AG04449 (cell line): ENCODE results near the gene COLEC12.
"Not testable (repeated sequence)": the region's sequence is repeated elsewhere in the genome, so short reads cannot be mapped to it uniquely, and the experiment has no call there.

Experiments
- CTCF ChIA-PET: fragments of 350-600 bp; formaldehyde crosslinking; extraction: SDS; loops from one replicate; lab custom pipeline; 2021; ENCODE audit warnings: antibody characterized with exemption; lab: Yijun Ruan, JAX
- POLR2A ChIA-PET: fragments of 400-600, 350-600 bp; formaldehyde crosslinking; extraction: SDS; loops from one replicate; lab custom pipeline; 2020; ENCODE audit warnings: antibody characterized with exemption, inconsistent platforms; lab: Yijun Ruan, JAX
- DNase-seq: peaks from one replicate; pipeline ENCODE4 v3.0.0-alpha.2; 2010; ENCODE audit warnings: low read depth, low spot score
- H3K4me3 ChIP-seq: 2 replicates; pipeline ENCODE4 v1.5.1; 2011; ENCODE audit warnings: low read depth, mild to moderate bottlenecking, control low read depth, low read length
- TF ChIP-seq, protein P1 (sequence below): IDR thresholded peaks from one replicate; pipeline ENCODE4 v1.5.1; 2011; ENCODE audit warnings: mild to moderate bottlenecking, moderate library complexity, low read length, control low read depth, inconsistent platforms; ENCODE audit not compliant: insufficient read depth; ENCODE audit errors: missing control alignments

COLEC12 gene

GRCh38 chr18:407626-408224 is 92.8 kb downstream of the COLEC12 start:
- DNase-seq: no peak
- TF ChIP-seq, protein P1, sequence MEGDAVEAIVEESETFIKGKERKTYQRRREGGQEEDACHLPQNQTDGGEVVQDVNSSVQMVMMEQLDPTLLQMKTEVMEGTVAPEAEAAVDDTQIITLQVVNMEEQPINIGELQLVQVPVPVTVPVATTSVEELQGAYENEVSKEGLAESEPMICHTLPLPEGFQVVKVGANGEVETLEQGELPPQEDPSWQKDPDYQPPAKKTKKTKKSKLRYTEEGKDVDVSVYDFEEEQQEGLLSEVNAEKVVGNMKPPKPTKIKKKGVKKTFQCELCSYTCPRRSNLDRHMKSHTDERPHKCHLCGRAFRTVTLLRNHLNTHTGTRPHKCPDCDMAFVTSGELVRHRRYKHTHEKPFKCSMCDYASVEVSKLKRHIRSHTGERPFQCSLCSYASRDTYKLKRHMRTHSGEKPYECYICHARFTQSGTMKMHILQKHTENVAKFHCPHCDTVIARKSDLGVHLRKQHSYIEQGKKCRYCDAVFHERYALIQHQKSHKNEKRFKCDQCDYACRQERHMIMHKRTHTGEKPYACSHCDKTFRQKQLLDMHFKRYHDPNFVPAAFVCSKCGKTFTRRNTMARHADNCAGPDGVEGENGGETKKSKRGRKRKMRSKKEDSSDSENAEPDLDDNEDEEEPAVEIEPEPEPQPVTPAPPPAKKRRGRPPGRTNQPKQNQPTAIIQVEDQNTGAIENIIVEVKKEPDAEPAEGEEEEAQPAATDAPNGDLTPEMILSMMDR: no peak
- POLR2A ChIA-PET: no interaction called here
- CTCF ChIA-PET: interaction anchor here (1.2 kb wide), 1 partner anchor 36 kb away, joined by 3 read pairs; no protein-coding TSS in a partner anchor
- no peak overlapping the region for H3K4me3 ChIP-seq

- H3K4me3 ChIP-seq: no peak overlapping the region
- TF ChIP-seq, protein P1: no peak
- ChIA-PET CTCF (interaction anchor here (0.7 to 1.2 kb wide), 2 partner anchors 10 to 35 kb away, joined by 3 read pairs; no protein-coding TSS in a partner anchor), POLR2A (no interaction called here)
- no peak for DNase-seq
These were observed 93.3 kb downstream of the COLEC12 start for GRCh38 chr18:407191-407590.

GRCh38 chr18:406677-407076 is 93.8 kb downstream of the COLEC12 start:
- H3K4me3 ChIP-seq: no peak overlapping the region
- no peak for DNase-seq
- TF ChIP-seq, protein P1: no peak
- ChIA-PET POLR2A (no interaction called here), CTCF (interaction anchor here (0.7 to 1.2 kb wide), 2 partner anchors 9 to 35 kb away, joined by 3 read pairs; no protein-coding TSS in a partner anchor)

- POLR2A ChIA-PET, H3K4me3 ChIP-seq, DNase-seq, CTCF ChIA-PET: not testable (repeated sequence)
These were observed 95.5 kb downstream of the COLEC12 start for GRCh38 chr18:405006-405405.

- ChIA-PET POLR2A (no interaction called here), CTCF (no interaction called here)
- no peak for DNase-seq
- H3K4me3 ChIP-seq: no peak overlapping the region
- TF ChIP-seq, protein P1: no peak
These were observed 96.4 kb downstream of the COLEC12 start for GRCh38 chr18:404061-404636.

GRCh38 chr18:402129-402528 is 98.4 kb downstream of the COLEC12 start:
- CTCF ChIA-PET: no interaction called here

More at GRCh38 chr18:402129-402528, 98.4 kb downstream of the COLEC12 start:
- no peak overlapping the region for H3K4me3 ChIP-seq
- no peak for DNase-seq
- TF ChIP-seq, protein P1: no peak
- POLR2A ChIA-PET: no interaction called here
